Measurements from ENCODE around the gene NOS1AP.

- no peak for TF ChIP-seq EP300 (IDR thresholded peaks at IDR 0.05; ENCODE audit: borderline replicate concordance in 1 of 2, low read depth in 1 of 2, low read length in 1 of 2)
- TF ChIP-seq CTCF (IDR thresholded peaks at IDR 0.05): no peak
- TF ChIP-seq TAF1 (IDR thresholded peaks at IDR 0.05; ENCODE audit: borderline replicate concordance, low read depth, low read length): no peak
- TF ChIP-seq MXI1 (IDR thresholded peaks at IDR 0.05; ENCODE audit: low read depth, low read length): no peak
- TF ChIP-seq REST (IDR thresholded peaks at IDR 0.05; ENCODE audit: low read depth, low read length): no peak
- no peak for TF ChIP-seq SIN3A (IDR thresholded peaks at IDR 0.05; ENCODE audit: borderline replicate concordance, low read depth, low read length)
- no peak for TF ChIP-seq USF2 (IDR thresholded peaks at IDR 0.05; ENCODE audit: borderline replicate concordance, low read depth, low read length)
- TF ChIP-seq RCOR1 (IDR thresholded peaks at IDR 0.05; ENCODE audit: low read length): no peak
- no peak for TF ChIP-seq FOXJ3 (CRISPR knock-in tag; IDR thresholded peaks at IDR 0.05)
- no peak for TF ChIP-seq RAD21 (IDR thresholded peaks at IDR 0.05; ENCODE audit: low read length)
- TF ChIP-seq CHD2 (IDR thresholded peaks at IDR 0.05; ENCODE audit: low read length, partially characterized antibody): no peak
- TF ChIP-seq TEAD4 (IDR thresholded peaks at IDR 0.05; ENCODE audit: borderline replicate concordance, insufficient read depth): no peak
- TF ChIP-seq POLR2AphosphoS5 (IDR thresholded peaks at IDR 0.05; ENCODE audit: low read depth, low read length): no peak
Measured at GRCh38 chr1:162279136-162279498, 209.6 kb downstream of the NOS1AP start.

All from SK-N-SH (cell line).